ENCODE results near the gene ICOSLG. TPM values are rescaled to one million over a fixed set of nuclear protein-coding genes. Genes with fewer than 3 reads are reported as not detected.
"Not testable (repeated sequence)": the region's sequence is repeated elsewhere in the genome, so short reads cannot be mapped to it uniquely, and the experiment has no call there.

The ICOSLG gene
- total RNA-seq, 1 experiment from 2014 or later = 9.0 TPM

GRCh38 chr21:44285138-44285992, 44.6 kb upstream of the ICOSLG start, which contains the start of gene AIRE:
Gene AIRE (plus strand): TSS chr21:44285876. CDS start chr21:44286007, 131 bp downstream.
- Mint-ChIP-seq H3K4me3 (peak within 1 kb of the TSS; percentile 45; the same call in 1 of the 2 replicates), H3K4me1 (peaks cover 21% of the 10 kb centered on the region), H3K27me3 (ENCODE audit: low read depth) (peaks cover 30% of the 10 kb centered on the region), H3K9me3 (no peaks in the 10 kb centered on the region), H3K27ac (no peak within 1 kb of the TSS), H3K36me3 (no peaks in the 10 kb centered on the region)
- ATAC-seq (peak; percentile 21), DNase-seq (ENCODE audit: low spot score) (peak; percentile 33)
- ChIA-PET CTCF (interaction anchor here (0.9 to 2.9 kb wide), 3 partner anchors 12 to 17 kb away, joined by 3 to 22 read pairs (median 5); no protein-coding TSS in a partner anchor), POLR2A (no interaction called here)
- no peak for TF ChIP-seq GABPB1 (CRISPR knock-in tag; IDR thresholded peaks at IDR 0.05)
- no peak for TF ChIP-seq ZNF671 (CRISPR knock-in tag; IDR thresholded peaks at IDR 0.05)
- no peak for TF ChIP-seq ZNF232 (CRISPR knock-in tag; IDR thresholded peaks at IDR 0.05)
- TF ChIP-seq SP1 (CRISPR knock-in tag; conservative IDR thresholded peaks at IDR 0.05) = no peak
- no peak for TF ChIP-seq USF2 (CRISPR knock-in tag; IDR thresholded peaks at IDR 0.05)
- no peak for TF ChIP-seq NR2C2 (CRISPR knock-in tag; IDR thresholded peaks at IDR 0.05)
- no peak for TF ChIP-seq MXD4 (CRISPR knock-in tag; IDR thresholded peaks at IDR 0.05; ENCODE audit: borderline replicate concordance)

DNA sequence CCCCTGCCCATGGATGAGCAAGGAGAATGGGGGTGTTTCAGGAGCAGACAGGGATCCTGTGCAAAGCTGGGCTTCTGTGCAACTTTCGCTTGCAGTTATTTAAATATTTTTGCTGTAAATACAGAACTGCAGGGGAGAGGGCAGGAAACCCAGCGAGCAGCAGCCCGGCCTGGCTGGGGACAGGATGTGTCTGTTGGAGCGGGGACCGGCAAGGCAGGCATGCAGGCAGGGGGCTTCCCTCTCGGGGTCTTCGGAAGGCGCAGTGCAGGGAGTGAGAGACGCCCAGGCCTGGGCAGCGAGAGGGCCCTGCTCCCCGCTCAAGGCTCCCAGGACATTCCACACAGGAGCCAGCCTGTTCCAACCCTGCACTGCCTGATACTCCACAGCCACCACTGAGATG, 43.2 kb upstream of the ICOSLG start:
- H3K27me3 Mint-ChIP-seq (ENCODE audit: low read depth) = peaks cover 30% of the 10 kb centered on the region
- H3K9me3 Mint-ChIP-seq = no peaks in the 10 kb centered on the region
- ATAC-seq = no peak; the same call in 1 of the 2 replicates
- no peak overlapping the region for H3K4me3 Mint-ChIP-seq
- POLR2A ChIA-PET = no interaction called here
- no peaks in the 10 kb centered on the region for H3K36me3 Mint-ChIP-seq
- no peak overlapping the region for H3K27ac Mint-ChIP-seq
- TF ChIP-seq TP53 (CRISPR knock-in tag; IDR thresholded peaks at IDR 0.05) (no peak), CREM (CRISPR knock-in tag; IDR thresholded peaks at IDR 0.05) (no peak), GTF2I (CRISPR knock-in tag; conservative IDR thresholded peaks at IDR 0.05) (no peak), GRHL2 (CRISPR knock-in tag; IDR thresholded peaks at IDR 0.05; ENCODE audit: insufficient replicate concordance, severe bottlenecking) (no peak), ATF1 (CRISPR knock-in tag; IDR thresholded peaks at IDR 0.05) (no peak), ZBTB43 (CRISPR knock-in tag; IDR thresholded peaks at IDR 0.05) (no peak), CREB1 (CRISPR knock-in tag; IDR thresholded peaks at IDR 0.05) (no peak), ZNF219 (CRISPR knock-in tag; IDR thresholded peaks at IDR 0.05; ENCODE audit: borderline replicate concordance) (no peak), NR1H2 (CRISPR knock-in tag; IDR thresholded peaks at IDR 0.05) (no peak), MLX (CRISPR knock-in tag; IDR thresholded peaks at IDR 0.05) (no peak)
- TF ChIP-seq, protein P1, sequence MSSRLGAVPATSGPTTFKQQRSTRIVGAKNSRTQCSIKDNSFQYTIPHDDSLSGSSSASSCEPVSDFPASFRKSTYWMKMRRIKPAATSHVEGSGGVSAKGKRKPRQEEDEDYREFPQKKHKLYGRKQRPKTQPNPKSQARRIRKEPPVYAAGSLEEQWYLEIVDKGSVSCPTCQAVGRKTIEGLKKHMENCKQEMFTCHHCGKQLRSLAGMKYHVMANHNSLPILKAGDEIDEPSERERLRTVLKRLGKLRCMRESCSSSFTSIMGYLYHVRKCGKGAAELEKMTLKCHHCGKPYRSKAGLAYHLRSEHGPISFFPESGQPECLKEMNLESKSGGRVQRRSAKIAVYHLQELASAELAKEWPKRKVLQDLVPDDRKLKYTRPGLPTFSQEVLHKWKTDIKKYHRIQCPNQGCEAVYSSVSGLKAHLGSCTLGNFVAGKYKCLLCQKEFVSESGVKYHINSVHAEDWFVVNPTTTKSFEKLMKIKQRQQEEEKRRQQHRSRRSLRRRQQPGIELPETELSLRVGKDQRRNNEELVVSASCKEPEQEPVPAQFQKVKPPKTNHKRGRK (CRISPR knock-in tag; IDR thresholded peaks at IDR 0.05; ENCODE audit: borderline replicate concordance) = no peak
- CTCF ChIA-PET = no interaction called here
- no peak for DNase-seq (ENCODE audit: low spot score)
- H3K4me1 Mint-ChIP-seq = peaks cover 21% of the 10 kb centered on the region

GRCh38 chr21:44283211-44283785, 42.6 kb upstream of the ICOSLG start:
- H3K27ac Mint-ChIP-seq; H3K4me3 Mint-ChIP-seq; H3K36me3 Mint-ChIP-seq; ATAC-seq; H3K9me3 Mint-ChIP-seq; POLR2A ChIA-PET; CTCF ChIA-PET; DNase-seq (ENCODE audit: low spot score): not testable (repeated sequence)
- H3K27me3 Mint-ChIP-seq (ENCODE audit: low read depth) = peaks cover 30% of the 10 kb centered on the region
- peaks cover 21% of the 10 kb centered on the region for H3K4me1 Mint-ChIP-seq

All from WTC11 (cell line).